ENCODE measurements around the gene SPPL3.

DNA sequence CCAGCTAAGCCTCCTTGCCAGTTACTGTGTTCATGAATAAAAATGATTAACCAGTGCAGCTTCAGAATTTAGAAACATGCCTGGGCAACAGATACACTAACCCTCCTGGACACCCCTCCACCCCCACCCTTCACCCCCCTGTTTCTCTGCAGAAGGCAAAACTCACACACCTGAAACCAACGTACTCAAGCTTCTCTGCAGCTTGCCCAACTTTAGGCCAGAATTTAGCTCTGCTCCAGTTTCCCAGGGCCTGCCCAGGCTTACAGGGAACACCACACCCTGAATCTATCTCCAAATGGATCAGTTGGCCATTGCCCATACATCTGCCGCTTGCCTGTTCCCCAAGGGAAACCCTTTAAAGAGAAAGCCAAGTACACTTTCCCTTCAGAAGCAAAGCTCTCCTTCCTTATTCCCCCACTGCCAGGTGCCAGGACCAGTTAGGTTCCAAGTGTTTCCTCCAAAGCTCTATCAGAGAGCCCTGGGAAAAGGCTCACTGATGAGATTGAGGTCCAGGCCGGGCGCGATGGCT lies 1.8 kb upstream of the SPPL3 start:
- TF ChIP-seq POLR2A (IDR thresholded peaks at IDR 0.05) (no peak), POLR2AphosphoS5 (IDR thresholded peaks at IDR 0.05) (no peak), EP300 (IDR thresholded peaks at IDR 0.05) (no peak)
- TF ChIP-seq, protein P1, sequence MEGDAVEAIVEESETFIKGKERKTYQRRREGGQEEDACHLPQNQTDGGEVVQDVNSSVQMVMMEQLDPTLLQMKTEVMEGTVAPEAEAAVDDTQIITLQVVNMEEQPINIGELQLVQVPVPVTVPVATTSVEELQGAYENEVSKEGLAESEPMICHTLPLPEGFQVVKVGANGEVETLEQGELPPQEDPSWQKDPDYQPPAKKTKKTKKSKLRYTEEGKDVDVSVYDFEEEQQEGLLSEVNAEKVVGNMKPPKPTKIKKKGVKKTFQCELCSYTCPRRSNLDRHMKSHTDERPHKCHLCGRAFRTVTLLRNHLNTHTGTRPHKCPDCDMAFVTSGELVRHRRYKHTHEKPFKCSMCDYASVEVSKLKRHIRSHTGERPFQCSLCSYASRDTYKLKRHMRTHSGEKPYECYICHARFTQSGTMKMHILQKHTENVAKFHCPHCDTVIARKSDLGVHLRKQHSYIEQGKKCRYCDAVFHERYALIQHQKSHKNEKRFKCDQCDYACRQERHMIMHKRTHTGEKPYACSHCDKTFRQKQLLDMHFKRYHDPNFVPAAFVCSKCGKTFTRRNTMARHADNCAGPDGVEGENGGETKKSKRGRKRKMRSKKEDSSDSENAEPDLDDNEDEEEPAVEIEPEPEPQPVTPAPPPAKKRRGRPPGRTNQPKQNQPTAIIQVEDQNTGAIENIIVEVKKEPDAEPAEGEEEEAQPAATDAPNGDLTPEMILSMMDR (IDR thresholded peaks at IDR 0.05): no peak

Data from stomach (tissue), 4 donors.